ENCODE measurements around the gene UQCRQ. TPM values are rescaled to one million over a fixed set of nuclear protein-coding genes. Genes with fewer than 3 reads are reported as not detected.

UQCRQ gene
- total RNA-seq, 1 experiment from 2014 or later: 356 TPM

DNA sequence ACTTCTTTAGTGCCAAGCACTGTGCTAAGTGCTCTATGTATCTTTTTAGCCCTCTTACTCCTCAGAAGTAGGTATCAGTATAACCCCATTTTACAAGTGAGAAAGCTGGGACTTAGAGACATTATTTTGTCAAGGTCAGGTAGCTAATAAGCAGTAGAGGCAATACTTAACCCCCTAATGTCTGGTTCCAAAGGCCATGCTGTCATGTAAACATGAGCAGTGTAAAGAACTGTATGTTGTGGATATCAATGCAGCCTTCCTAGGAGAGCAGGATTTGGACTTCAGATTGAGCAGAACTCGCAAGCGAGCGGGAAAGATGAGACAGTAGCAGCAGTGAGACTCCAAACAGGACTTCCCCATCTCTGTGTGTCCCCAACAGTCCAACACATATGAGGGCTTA is 32.4 kb upstream of the UQCRQ start:
- POLR2A ChIA-PET: no interaction called here
- Mint-ChIP-seq H3K27me3 (ENCODE audit: insufficient read depth, unreplicated experiment) (no peaks in the 10 kb centered on the region), H3K4me1 (ENCODE audit: low read depth, unreplicated experiment) (peaks cover 17% of the 10 kb centered on the region), H3K36me3 (ENCODE audit: insufficient read depth, unreplicated experiment) (peaks cover 13% of the 10 kb centered on the region), H3K4me3 (ENCODE audit: unreplicated experiment) (no peak overlapping the region), H3K9me3 (ENCODE audit: unreplicated experiment) (no peaks in the 10 kb centered on the region), H3K27ac (ENCODE audit: unreplicated experiment) (no peak overlapping the region)
- no peak for DNase-seq
- TF ChIP-seq, protein P1, sequence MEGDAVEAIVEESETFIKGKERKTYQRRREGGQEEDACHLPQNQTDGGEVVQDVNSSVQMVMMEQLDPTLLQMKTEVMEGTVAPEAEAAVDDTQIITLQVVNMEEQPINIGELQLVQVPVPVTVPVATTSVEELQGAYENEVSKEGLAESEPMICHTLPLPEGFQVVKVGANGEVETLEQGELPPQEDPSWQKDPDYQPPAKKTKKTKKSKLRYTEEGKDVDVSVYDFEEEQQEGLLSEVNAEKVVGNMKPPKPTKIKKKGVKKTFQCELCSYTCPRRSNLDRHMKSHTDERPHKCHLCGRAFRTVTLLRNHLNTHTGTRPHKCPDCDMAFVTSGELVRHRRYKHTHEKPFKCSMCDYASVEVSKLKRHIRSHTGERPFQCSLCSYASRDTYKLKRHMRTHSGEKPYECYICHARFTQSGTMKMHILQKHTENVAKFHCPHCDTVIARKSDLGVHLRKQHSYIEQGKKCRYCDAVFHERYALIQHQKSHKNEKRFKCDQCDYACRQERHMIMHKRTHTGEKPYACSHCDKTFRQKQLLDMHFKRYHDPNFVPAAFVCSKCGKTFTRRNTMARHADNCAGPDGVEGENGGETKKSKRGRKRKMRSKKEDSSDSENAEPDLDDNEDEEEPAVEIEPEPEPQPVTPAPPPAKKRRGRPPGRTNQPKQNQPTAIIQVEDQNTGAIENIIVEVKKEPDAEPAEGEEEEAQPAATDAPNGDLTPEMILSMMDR (IDR thresholded peaks at IDR 0.05; ENCODE audit: insufficient read depth in 1 of 2, low read depth in 1 of 2, low read length in 1 of 2, severe bottlenecking in 1 of 2, unreplicated experiment in 1 of 2): no peak
- Histone ChIP-seq H3K4me1 (peaks cover 29% of the 10 kb centered on the region), H3K4me3 (ENCODE audit: low read depth, low read length) (no peak overlapping the region), H3K27me3 (replicated peaks; ENCODE audit: control insufficient read depth, insufficient read depth, low read length) (no peaks in the 10 kb centered on the region), H3K36me3 (ENCODE audit: control insufficient read depth, insufficient read depth, low read length) (no peaks in the 10 kb centered on the region), H3K9me3 (no peaks in the 10 kb centered on the region)
- CTCF ChIA-PET: no interaction called here
- intact Hi-C loops (cut with micrococcal nuclease; ENCODE audit: unreplicated experiment): no loop called here
- no TSS peak for BruUV-seq (replicated peaks)

- peaks cover 7% of the 10 kb centered on the region for H3K36me3 Mint-ChIP-seq (ENCODE audit: insufficient read depth, unreplicated experiment)
- no peaks in the 10 kb centered on the region for H3K27me3 ChIP-seq (replicated peaks; ENCODE audit: control insufficient read depth, insufficient read depth, low read length)
- no peak for DNase-seq
- ChIA-PET POLR2A (interaction anchor here (0.7 kb wide), 1 partner anchor 280 kb away, joined by 3 read pairs; the partner anchor contains the start of gene RAD50), CTCF (no interaction called here)
- no peaks in the 10 kb centered on the region for H3K27me3 Mint-ChIP-seq (ENCODE audit: insufficient read depth, unreplicated experiment)
- no TSS peak for BruUV-seq (replicated peaks)
- H3K4me3 ChIP-seq (ENCODE audit: low read depth, low read length): no peak overlapping the region
- peaks cover 35% of the 10 kb centered on the region for H3K4me1 Mint-ChIP-seq (ENCODE audit: low read depth, unreplicated experiment)
- no peak overlapping the region for H3K4me3 Mint-ChIP-seq (ENCODE audit: unreplicated experiment)
- peaks cover 37% of the 10 kb centered on the region for H3K4me1 ChIP-seq
- TF ChIP-seq, protein P1 (IDR thresholded peaks at IDR 0.05; ENCODE audit: insufficient read depth in 1 of 2, low read depth in 1 of 2, low read length in 1 of 2, severe bottlenecking in 1 of 2, unreplicated experiment in 1 of 2): no peak
- no peaks in the 10 kb centered on the region for H3K9me3 Mint-ChIP-seq (ENCODE audit: unreplicated experiment)
- H3K9me3 ChIP-seq: no peaks in the 10 kb centered on the region
- H3K27ac Mint-ChIP-seq (ENCODE audit: unreplicated experiment): no peak overlapping the region
- intact Hi-C loops (cut with micrococcal nuclease; ENCODE audit: unreplicated experiment): no loop called here
- no peaks in the 10 kb centered on the region for H3K36me3 ChIP-seq (ENCODE audit: control insufficient read depth, insufficient read depth, low read length)
Observed at GRCh38 chr5:132836852-132837251, 29.6 kb upstream of the UQCRQ start.

- Histone ChIP-seq H3K9me3 (no peaks in the 10 kb centered on the region), H3K36me3 (ENCODE audit: control insufficient read depth, insufficient read depth, low read length) (no peaks in the 10 kb centered on the region), H3K4me3 (ENCODE audit: low read depth, low read length) (no peak overlapping the region), H3K27me3 (replicated peaks; ENCODE audit: control insufficient read depth, insufficient read depth, low read length) (no peaks in the 10 kb centered on the region), H3K4me1 (peaks cover 37% of the 10 kb centered on the region)
- TF ChIP-seq, protein P1 (IDR thresholded peaks at IDR 0.05; ENCODE audit: insufficient read depth in 1 of 2, low read depth in 1 of 2, low read length in 1 of 2, severe bottlenecking in 1 of 2, unreplicated experiment in 1 of 2): no peak
- BruUV-seq (replicated peaks): no TSS peak
- Mint-ChIP-seq H3K27me3 (ENCODE audit: insufficient read depth, unreplicated experiment) (no peaks in the 10 kb centered on the region), H3K27ac (ENCODE audit: unreplicated experiment) (peak overlapping the region; percentile 83), H3K9me3 (ENCODE audit: unreplicated experiment) (no peaks in the 10 kb centered on the region), H3K4me1 (ENCODE audit: low read depth, unreplicated experiment) (peaks cover 35% of the 10 kb centered on the region), H3K36me3 (ENCODE audit: insufficient read depth, unreplicated experiment) (peaks cover 7% of the 10 kb centered on the region), H3K4me3 (ENCODE audit: unreplicated experiment) (no peak overlapping the region)
- POLR2A ChIA-PET: interaction anchor here (0.7 to 0.9 kb wide), 2 partner anchors 281 kb away, joined by 3 read pairs; partner anchors contain the start of gene RAD50
- peak in 1 of 2 experiments; percentile 36 for DNase-seq
- CTCF ChIA-PET: interaction anchor here (0.9 kb wide), 1 partner anchor 8 kb away, joined by 3 read pairs; the partner anchor contains the start of gene SHROOM1
- intact Hi-C loops (cut with micrococcal nuclease; ENCODE audit: unreplicated experiment): loop anchor here (2.0 kb wide), 1 partner anchor 29 kb away; the partner anchor contains the start of genes GDF9 and UQCRQ
Observed at GRCh38 chr5:132837868-132838267, 28.6 kb upstream of the UQCRQ start.

Data from Caco-2 (cell line).